Caco-2 (cell line): ENCODE data around the gene SPHK2. TPM values are rescaled to one million over a fixed set of nuclear protein-coding genes. Genes with fewer than 3 reads are reported as not detected.

Experiments used
- BruUV-seq: library from RNA; stranded (reverse); fragments of 400-500 nt; replicated peaks from 2 replicates; lab custom pipeline; 2021; lab: Mats Ljungman, UMichigan
- CTCF ChIA-PET: fragments of 300-600 bp; sonication (Branson Sonifier 250); formaldehyde crosslinking; loops from one replicate; lab custom pipeline; 2022; ENCODE audit warnings: antibody characterized with exemption; lab: Charles Lee
- POLR2A ChIA-PET: fragments of 300-600 bp; sonication (Branson Sonifier 250); formaldehyde crosslinking; loops from one replicate; lab custom pipeline; 2022; ENCODE audit warnings: antibody characterized with exemption; lab: Charles Lee
- DNase-seq, 2 experiments: peaks; one replicate each; pipeline versions ENCODE4 v3.0.0 to v3.0.0-alpha.2; 2020 to 2022
- H3K27me3 ChIP-seq: replicated peaks from 2 replicates; pipeline ENCODE4 v1.6.0; 2011; ENCODE audit warnings: low read length; ENCODE audit not compliant: control insufficient read depth, insufficient read depth
- H3K36me3 ChIP-seq: 2 replicates; pipeline ENCODE4 v1.5.1; 2011; ENCODE audit warnings: low read length; ENCODE audit not compliant: control insufficient read depth, insufficient read depth
- H3K4me1 ChIP-seq: fragments of 250-450 bp; sonication (Bioruptor Pico); 2 replicates; pipeline ENCODE4 v1.5.1; 2020; ENCODE audit warnings: mild to moderate bottlenecking
- H3K4me3 ChIP-seq: 2 replicates; pipeline ENCODE4 v1.5.1; 2011; ENCODE audit warnings: low read depth, mild to moderate bottlenecking, control low read depth, low read length
- H3K9me3 ChIP-seq: fragments of 250-450 bp; sonication (Bioruptor Pico); 2 replicates; pipeline ENCODE4 v1.5.1; 2020; ENCODE audit warnings: mild to moderate bottlenecking, moderate library complexity
- H3K27ac Mint-ChIP-seq: one replicate; pipeline ENCODE4 v1.8.0; 2022; ENCODE audit warnings: mixed read lengths; ENCODE audit not compliant: unreplicated experiment
- H3K27me3 Mint-ChIP-seq: one replicate; pipeline ENCODE4 v1.8.0; 2022; ENCODE audit warnings: mixed read lengths; ENCODE audit not compliant: insufficient read depth, unreplicated experiment
- H3K36me3 Mint-ChIP-seq: one replicate; pipeline ENCODE4 v1.8.0; 2022; ENCODE audit warnings: mild to moderate bottlenecking, mixed read lengths; ENCODE audit not compliant: insufficient read depth, unreplicated experiment
- H3K4me1 Mint-ChIP-seq: one replicate; pipeline ENCODE4 v1.8.0; 2022; ENCODE audit warnings: low read depth, mixed read lengths; ENCODE audit not compliant: unreplicated experiment
- H3K4me3 Mint-ChIP-seq: one replicate; pipeline ENCODE4 v1.8.0; 2022; ENCODE audit warnings: mild to moderate bottlenecking, moderate library complexity, mixed read lengths; ENCODE audit not compliant: unreplicated experiment
- H3K9me3 Mint-ChIP-seq: one replicate; pipeline ENCODE4 v1.8.0; 2022; ENCODE audit warnings: mixed read lengths; ENCODE audit not compliant: unreplicated experiment
- CTCF ChIP-seq, 2 experiments: fragments of 200-600 bp in 1 of 2; IDR thresholded peaks; 1 replicate in 1 of 2; 2 replicates in 1 of 2; pipeline versions ENCODE4 v1.5.1 to v1.8.0; 2011 to 2022; ENCODE audit warnings: antibody characterized with exemption in 1 of 2, control low read depth in 1 of 2, inconsistent platforms in 1 of 2, low read depth in 1 of 2, low read length in 1 of 2, mild to moderate bottlenecking in 1 of 2, moderate library complexity in 1 of 2; ENCODE audit not compliant: insufficient read depth in 1 of 2, severe bottlenecking in 1 of 2, unreplicated experiment in 1 of 2
- intact Hi-C: fragments of 100-400 bp; cut with micrococcal nuclease; formaldehyde crosslinking; loops from one replicate; pipeline ENCODE4 v1.10.0; 2022; ENCODE audit not compliant: unreplicated experiment
- total RNA-seq: library from RNA; stranded (reverse); gene quantifications from 2 replicates; pipeline ENCODE4 v1.2.3, GENCODE V29; 2022

The SPHK2 gene
- total RNA-seq, 1 experiment from 2014 or later: 140 TPM

- Mint-ChIP-seq H3K27me3 (no peaks in the 10 kb centered on the region), H3K4me1 (peaks cover 36% of the 10 kb centered on the region), H3K27ac (peak overlapping the region; percentile 96), H3K4me3 (peak overlapping the region; percentile 80), H3K36me3 (peaks cover 52% of the 10 kb centered on the region), H3K9me3 (peaks cover 9% of the 10 kb centered on the region)
- POLR2A ChIA-PET: interaction anchor here (1.3 to 2.0 kb wide), 2 partner anchors 13 to 18 kb away, joined by 7 to 17 read pairs; partner anchors contain the start of genes RPL18 and SPHK2
- H3K4me3 ChIP-seq: peak overlapping the region; percentile 63
- H3K9me3 ChIP-seq: no peaks in the 10 kb centered on the region
- BruUV-seq: no TSS peak
- intact Hi-C loops: loop anchor here (1.0 to 5.0 kb wide), 5 partner anchors 9 to 325 kb away; partner anchors contain the start of genes CA11, HSD17B14, RPL18 and SPHK2
- peaks cover 32% of the 10 kb centered on the region for H3K4me1 ChIP-seq
- TF ChIP-seq CTCF (IDR thresholded peaks at IDR 0.05; ENCODE audit: insufficient read depth in 1 of 2, low read depth in 1 of 2, low read length in 1 of 2, severe bottlenecking in 1 of 2, unreplicated experiment in 1 of 2): no peak
- peak; percentile 100 for DNase-seq
- CTCF ChIA-PET: interaction anchor here (0.6 to 1.2 kb wide), 4 partner anchors 8 to 525 kb away, joined by 3 to 8 read pairs (median 5); partner anchors contain the start of gene CA11
- no peaks in the 10 kb centered on the region for H3K27me3 ChIP-seq
- no peaks in the 10 kb centered on the region for H3K36me3 ChIP-seq
Observed at GRCh38 chr19:48637449-48637947, 18.2 kb downstream of the SPHK2 start.

GRCh38 chr19:48637948-48638830 is 18.9 kb downstream of the SPHK2 start:
- peak; percentile 90 to 96 for DNase-seq
- no peaks in the 10 kb centered on the region for H3K27me3 ChIP-seq
- BruUV-seq: no TSS peak
- Mint-ChIP-seq H3K27me3 (no peaks in the 10 kb centered on the region), H3K9me3 (peaks cover 9% of the 10 kb centered on the region), H3K4me1 (peaks cover 33% of the 10 kb centered on the region), H3K36me3 (peaks cover 45% of the 10 kb centered on the region), H3K27ac (peak overlapping the region; percentile 96), H3K4me3 (peak overlapping the region; percentile 80)
- TF ChIP-seq CTCF (IDR thresholded peaks at IDR 0.05; ENCODE audit: insufficient read depth in 1 of 2, low read depth in 1 of 2, low read length in 1 of 2, severe bottlenecking in 1 of 2, unreplicated experiment in 1 of 2): peak in 1 of 2 experiments; percentile 46
- ChIA-PET POLR2A (interaction anchor here (1.3 to 2.0 kb wide), 2 partner anchors 14 to 19 kb away, joined by 7 to 17 read pairs; partner anchors contain the start of genes RPL18 and SPHK2), CTCF (interaction anchor here (0.6 to 1.2 kb wide), 4 partner anchors 8 to 526 kb away, joined by 3 to 8 read pairs (median 5); partner anchors contain the start of gene CA11)
- no peaks in the 10 kb centered on the region for H3K9me3 ChIP-seq
- peaks cover 25% of the 10 kb centered on the region for H3K4me1 ChIP-seq
- H3K36me3 ChIP-seq: no peaks in the 10 kb centered on the region
- intact Hi-C loops: loop anchor here (1.0 to 5.0 kb wide), 5 partner anchors 8 to 324 kb away; partner anchors contain the start of genes CA11, HSD17B14, RPL18 and SPHK2
- peak overlapping the region; percentile 63 for H3K4me3 ChIP-seq

GRCh38 chr19:48638831-48639381 is 19.6 kb downstream of the SPHK2 start:
- Histone ChIP-seq H3K9me3 (no peaks in the 10 kb centered on the region), H3K36me3 (no peaks in the 10 kb centered on the region), H3K27me3 (no peaks in the 10 kb centered on the region), H3K4me1 (peaks cover 18% of the 10 kb centered on the region), H3K4me3 (no peak overlapping the region)
- Mint-ChIP-seq H3K27ac (peak overlapping the region; percentile 96), H3K4me1 (peaks cover 27% of the 10 kb centered on the region), H3K4me3 (peak overlapping the region; percentile 80), H3K36me3 (peaks cover 38% of the 10 kb centered on the region), H3K9me3 (peaks cover 9% of the 10 kb centered on the region), H3K27me3 (no peaks in the 10 kb centered on the region)
- no TSS peak for BruUV-seq
- no peak for TF ChIP-seq CTCF (IDR thresholded peaks at IDR 0.05; ENCODE audit: insufficient read depth in 1 of 2, low read depth in 1 of 2, low read length in 1 of 2, severe bottlenecking in 1 of 2, unreplicated experiment in 1 of 2)
- ChIA-PET POLR2A (no interaction called here), CTCF (no interaction called here)
- intact Hi-C loops: loop anchor here (5.0 kb wide), 2 partner anchors 198 to 323 kb away; partner anchors contain the start of gene HSD17B14
- peak; percentile 45 to 52 for DNase-seq
